Prostate gland (tissue), 2 donors: ENCODE data around the gene CIRBP. TPM values are rescaled to one million over a fixed set of nuclear protein-coding genes. Genes with fewer than 3 reads are reported as not detected.
A peak's percentile ranks its signal among the peaks of the same experiment; 100 is the strongest.

ENCODE experiments used
- DNase-seq: peaks from one replicate; pipeline ENCODE4 v3.0.0-alpha.2; 2019; ENCODE audit warnings: low spot score
- H3K27ac ChIP-seq, 2 donors: fragments of 200-600 bp; sonication (generic); 2 replicates each; pipeline ENCODE4 v1.5.1; 2017 to 2019
- H3K27me3 ChIP-seq: fragments of 200-600 bp; sonication (generic); replicated peaks from 2 replicates; pipeline ENCODE4 v1.5.1; 2019; ENCODE audit not compliant: insufficient read depth
- H3K36me3 ChIP-seq, 2 donors: fragments of 200-600 bp; sonication (generic); 1 replicate in 1 of 2; 2 replicates in 1 of 2; pipeline versions ENCODE4 v1.5.1 to v1.8.1; 2017 to 2019
- H3K4me1 ChIP-seq: fragments of 200-600 bp; sonication (generic); replicated peaks from 2 replicates; pipeline ENCODE4 v1.5.1; 2019
- H3K4me3 ChIP-seq, 2 donors: fragments of 200-600 bp; sonication (generic); 2 replicates each; pipeline ENCODE4 v1.5.1; 2017 to 2019
- H3K9me3 ChIP-seq: fragments of 200-600 bp; sonication (generic); 2 replicates; pipeline ENCODE4 v1.5.1; 2017
- CTCF ChIP-seq, 4 experiments: fragments of 200-600 bp in 2 of 4; fragments of 450-650 bp in 2 of 4; sonication (generic) in 2 of 4; IDR thresholded peaks; 1 replicate in 3 of 4; 2 replicates in 1 of 4; pipeline ENCODE4 v1.5.1; 2016 to 2019; ENCODE audit warnings: antibody characterized with exemption in 4 of 4, mild to moderate bottlenecking in 2 of 4, moderate library complexity in 2 of 4
- POLR2A ChIP-seq: fragments of 450-650 bp; IDR thresholded peaks from one replicate; pipeline ENCODE4 v1.6.1; 2016; ENCODE audit warnings: antibody characterized with exemption, mild to moderate bottlenecking
- POLR2AphosphoS5 ChIP-seq: sonication (generic); formaldehyde crosslinking; IDR thresholded peaks from one replicate; pipeline ENCODE4 v1.6.1; 2017; ENCODE audit warnings: antibody characterized with exemption
- WGBS: methylation state at CpG from one replicate; pipeline ENCODE4 v1.1.5; 2018; 5-methylcytosine and 5-hydroxymethylcytosine counted together
- intact Hi-C: fragments of 100-400 bp; cut with DNase I; formaldehyde crosslinking; loops from one replicate; pipeline ENCODE4 v1.14.2; 2022
- total RNA-seq, 2 donors: library from RNA; depleted of rRNA; stranded (reverse); fragments of >200 nt; gene quantifications; one replicate each; pipeline ENCODE4 v1.1.0, GENCODE V29; 2016

The CIRBP gene
- total RNA-seq, 2 donors from 2014 or later, result 753 to 863 TPM

- H3K4me3 ChIP-seq, result peak overlapping the region in 1 of 2 donors; percentile 45
- H3K4me1 ChIP-seq, result peaks cover 43% of the 10 kb centered on the region
- WGBS, result 21% methylated on average over 22 of the region's 33 CpGs
Observed at GRCh38 chr19:1259876-1260748, 9.0 kb upstream of the CIRBP start.

GRCh38 chr19:1260749-1261537 lies 8.2 kb upstream of the CIRBP start:
- no peaks in the 10 kb centered on the region for H3K9me3 ChIP-seq
- intact Hi-C loops, result no loop called here
- peaks cover 46% of the 10 kb centered on the region for H3K4me1 ChIP-seq
- H3K4me3 ChIP-seq, result peak overlapping the region; percentile 45 to 64
- TF ChIP-seq CTCF (IDR thresholded peaks at IDR 0.05) (no peak), POLR2A (peak; percentile 94), POLR2AphosphoS5 (peak; percentile 83)
- H3K27me3 ChIP-seq, result no peaks in the 10 kb centered on the region
- H3K36me3 ChIP-seq, result peaks cover 2 to 10% of the 10 kb centered on the region in 2 donors
- peak; percentile 95 for DNase-seq
- WGBS, result 1% methylated on average over 46 of the region's 83 CpGs
- peak overlapping the region; percentile 89 to 100 for H3K27ac ChIP-seq

More at GRCh38 chr19:1259876-1260748, 9.0 kb upstream of the CIRBP start:
- H3K36me3 ChIP-seq, result peaks cover 8 to 18% of the 10 kb centered on the region in 2 donors
- peak; percentile 9 for TF ChIP-seq POLR2A
- no peak for TF ChIP-seq POLR2AphosphoS5
- no peak for TF ChIP-seq CTCF (IDR thresholded peaks at IDR 0.05)
- no peaks in the 10 kb centered on the region for H3K9me3 ChIP-seq
- intact Hi-C loops, result no loop called here
- DNase-seq, result no peak
- H3K27me3 ChIP-seq, result no peaks in the 10 kb centered on the region
- H3K27ac ChIP-seq, result peak overlapping the region; percentile 89 to 100

GRCh38 chr19:1261538-1261797 lies 7.7 kb upstream of the CIRBP start:
- intact Hi-C loops, result no loop called here
- peaks cover 51% of the 10 kb centered on the region for H3K4me1 ChIP-seq
- H3K9me3 ChIP-seq, result no peaks in the 10 kb centered on the region
- TF ChIP-seq POLR2A (no peak), CTCF (IDR thresholded peaks at IDR 0.05) (peak in 1 of 4 experiments; percentile 5)
- no peaks in the 10 kb centered on the region for H3K27me3 ChIP-seq
- H3K4me3 ChIP-seq, result peak overlapping the region; percentile 45 to 64
- H3K36me3 ChIP-seq, result peaks cover 0 to 7% of the 10 kb centered on the region in 2 donors
- DNase-seq, result no peak
- WGBS, result 10% methylated on average over 14 of the region's 14 CpGs
- H3K27ac ChIP-seq, result peak overlapping the region; percentile 89 to 100

- Histone ChIP-seq H3K27ac (peak overlapping the region; percentile 89 to 100), H3K36me3 (peaks cover 0 to 3% of the 10 kb centered on the region in 2 donors), H3K4me3 (peak overlapping the region in 1 of 2 donors; percentile 64), H3K4me1 (peaks cover 47% of the 10 kb centered on the region), H3K9me3 (no peaks in the 10 kb centered on the region), H3K27me3 (no peaks in the 10 kb centered on the region)
- TF ChIP-seq POLR2A, result peak; percentile 40
- peak; percentile 56 for TF ChIP-seq POLR2AphosphoS5
- TF ChIP-seq CTCF (IDR thresholded peaks at IDR 0.05), result no peak
- intact Hi-C loops, result no loop called here
- DNase-seq, result peak; percentile 82
- WGBS, result 16% methylated on average over 24 of the region's 28 CpGs
Observed at GRCh38 chr19:1261798-1262622, 7.1 kb upstream of the CIRBP start.
